WTC11 (cell line): ENCODE results near the gene HYAL1. TPM values are rescaled to one million over a fixed set of nuclear protein-coding genes. Genes with fewer than 3 reads are reported as not detected.

Experiments used
- AFF4 ChIP-seq: sonication (generic); formaldehyde crosslinking; IDR thresholded peaks from 2 replicates; pipeline ENCODE4 v1.8.1; 2023; ENCODE audit warnings: mild to moderate bottlenecking, missing genetic modification reagents, borderline replicate concordance
- CBFB ChIP-seq: sonication (generic); formaldehyde crosslinking; IDR thresholded peaks from 2 replicates; pipeline ENCODE4 v1.8.1; 2022; ENCODE audit warnings: mild to moderate bottlenecking, low read depth, missing genetic modification reagents
- CREB1 ChIP-seq: sonication (generic); formaldehyde crosslinking; IDR thresholded peaks from 2 replicates; pipeline ENCODE4 v1.8.0; 2023; ENCODE audit warnings: mild to moderate bottlenecking, missing genetic modification reagents
- EMX1 ChIP-seq: fragments of 250-450 bp; sonication (Bioruptor Pico); IDR thresholded peaks from 2 replicates; pipeline ENCODE4 v1.8.0; 2021; ENCODE audit warnings: mild to moderate bottlenecking
- ESRRA ChIP-seq: sonication (generic); formaldehyde crosslinking; IDR thresholded peaks from 2 replicates; pipeline ENCODE4 v1.8.1; 2022; ENCODE audit warnings: mild to moderate bottlenecking, missing genetic modification reagents, borderline replicate concordance
- IRF2 ChIP-seq: sonication (generic); formaldehyde crosslinking; IDR thresholded peaks from 2 replicates; pipeline ENCODE4 v1.8.0; 2022; ENCODE audit warnings: low read depth, missing genetic modification reagents, borderline replicate concordance
- JUN ChIP-seq: sonication (generic); formaldehyde crosslinking; IDR thresholded peaks from 2 replicates; pipeline ENCODE4 v1.8.0; 2023; ENCODE audit warnings: mild to moderate bottlenecking, missing genetic modification reagents
- NFE2L1 ChIP-seq: sonication (generic); formaldehyde crosslinking; IDR thresholded peaks from 2 replicates; pipeline ENCODE4 v1.8.1; 2023; ENCODE audit warnings: missing genetic modification reagents
- NR2C2 ChIP-seq: sonication (generic); formaldehyde crosslinking; IDR thresholded peaks from 2 replicates; pipeline ENCODE4 v1.8.0; 2022; ENCODE audit warnings: mild to moderate bottlenecking, missing genetic modification reagents
- PREB ChIP-seq: sonication (generic); formaldehyde crosslinking; IDR thresholded peaks from 2 replicates; pipeline ENCODE4 v1.8.1; 2022; ENCODE audit warnings: mild to moderate bottlenecking, missing genetic modification reagents, moderate library complexity, borderline replicate concordance
- USF2 ChIP-seq: sonication (generic); formaldehyde crosslinking; IDR thresholded peaks from 2 replicates; pipeline ENCODE4 v1.8.1; 2023; ENCODE audit warnings: mild to moderate bottlenecking, missing genetic modification reagents, moderate library complexity
- ZNF138 ChIP-seq: sonication (generic); formaldehyde crosslinking; conservative IDR thresholded peaks from 2 replicates; pipeline ENCODE4 v1.8.1; 2022; ENCODE audit warnings: mild to moderate bottlenecking, moderate library complexity, missing genetic modification reagents
- ZNF396 ChIP-seq: fragments of 250-450 bp; sonication (Bioruptor Pico); IDR thresholded peaks from 2 replicates; pipeline ENCODE4 v1.8.0; 2021; ENCODE audit warnings: mild to moderate bottlenecking, moderate library complexity, borderline replicate concordance
- ZNF416 ChIP-seq: fragments of 250-450 bp; sonication (Bioruptor Pico); IDR thresholded peaks from 2 replicates; pipeline ENCODE4 v1.9.0; 2021; ENCODE audit warnings: mild to moderate bottlenecking, inconsistent platforms
- ZNF425 ChIP-seq: fragments of 250-450 bp; sonication (Bioruptor Pico); conservative IDR thresholded peaks from 2 replicates; pipeline ENCODE4 v1.9.0; 2021; ENCODE audit warnings: mild to moderate bottlenecking
- total RNA-seq: library from RNA; stranded (reverse); gene quantifications from 3 replicates; pipeline ENCODE4 v1.2.3, GENCODE V29; 2021
- TF ChIP-seq, protein P1 (sequence below): sonication (generic); formaldehyde crosslinking; IDR thresholded peaks from 2 replicates; pipeline ENCODE4 v1.8.1; 2022; ENCODE audit warnings: low read depth, mild to moderate bottlenecking, moderate library complexity, missing genetic modification reagents, borderline replicate concordance
- TF ChIP-seq, protein P2 (sequence below): fragments of 250-450 bp; sonication (Bioruptor Pico); IDR thresholded peaks from 2 replicates; pipeline ENCODE4 v1.8.0; 2021; ENCODE audit warnings: mild to moderate bottlenecking
- TF ChIP-seq, protein P3 (sequence below): sonication (generic); formaldehyde crosslinking; IDR thresholded peaks from 2 replicates; pipeline ENCODE4 v1.8.0; 2023; ENCODE audit warnings: missing genetic modification reagents, mild to moderate bottlenecking, borderline replicate concordance
- TF ChIP-seq, protein P4 (sequence below): sonication (generic); formaldehyde crosslinking; IDR thresholded peaks from 2 replicates; pipeline ENCODE4 v1.8.0; 2022; ENCODE audit warnings: mild to moderate bottlenecking, missing genetic modification reagents

Gene HYAL1
- total RNA-seq, 1 experiment from 2014 or later, result 3.4 TPM

GRCh38 chr3:50292159-50293078, 11.0 kb downstream of the HYAL1 start, which contains the start of gene IFRD2 (continued):
- TF ChIP-seq ZNF416 (CRISPR knock-in tag) (no peak), CBFB (0 out of 2 replicates have a peak, but pooled peaks have one; percentile 87), IRF2 (CRISPR knock-in tag) (no peak), ZNF396 (CRISPR knock-in tag) (no peak), NR2C2 (CRISPR knock-in tag) (no peak), JUN (CRISPR knock-in tag) (no peak), ESRRA (CRISPR knock-in tag) (no peak), CREB1 (CRISPR knock-in tag) (no peak), ZNF138 (no peak), AFF4 (CRISPR knock-in tag) (no peak), PREB (CRISPR knock-in tag) (no peak), USF2 (CRISPR knock-in tag) (no peak), ZNF425 (CRISPR knock-in tag) (no peak), EMX1 (CRISPR knock-in tag) (no peak), NFE2L1 (peak; percentile 79; the same call in 1 of the 2 replicates)
- TF ChIP-seq, protein P1, sequence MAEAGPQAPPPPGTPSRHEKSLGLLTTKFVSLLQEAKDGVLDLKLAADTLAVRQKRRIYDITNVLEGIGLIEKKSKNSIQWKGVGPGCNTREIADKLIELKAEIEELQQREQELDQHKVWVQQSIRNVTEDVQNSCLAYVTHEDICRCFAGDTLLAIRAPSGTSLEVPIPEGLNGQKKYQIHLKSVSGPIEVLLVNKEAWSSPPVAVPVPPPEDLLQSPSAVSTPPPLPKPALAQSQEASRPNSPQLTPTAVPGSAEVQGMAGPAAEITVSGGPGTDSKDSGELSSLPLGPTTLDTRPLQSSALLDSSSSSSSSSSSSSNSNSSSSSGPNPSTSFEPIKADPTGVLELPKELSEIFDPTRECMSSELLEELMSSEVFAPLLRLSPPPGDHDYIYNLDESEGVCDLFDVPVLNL (CRISPR knock-in tag), result no peak
- TF ChIP-seq, protein P2, sequence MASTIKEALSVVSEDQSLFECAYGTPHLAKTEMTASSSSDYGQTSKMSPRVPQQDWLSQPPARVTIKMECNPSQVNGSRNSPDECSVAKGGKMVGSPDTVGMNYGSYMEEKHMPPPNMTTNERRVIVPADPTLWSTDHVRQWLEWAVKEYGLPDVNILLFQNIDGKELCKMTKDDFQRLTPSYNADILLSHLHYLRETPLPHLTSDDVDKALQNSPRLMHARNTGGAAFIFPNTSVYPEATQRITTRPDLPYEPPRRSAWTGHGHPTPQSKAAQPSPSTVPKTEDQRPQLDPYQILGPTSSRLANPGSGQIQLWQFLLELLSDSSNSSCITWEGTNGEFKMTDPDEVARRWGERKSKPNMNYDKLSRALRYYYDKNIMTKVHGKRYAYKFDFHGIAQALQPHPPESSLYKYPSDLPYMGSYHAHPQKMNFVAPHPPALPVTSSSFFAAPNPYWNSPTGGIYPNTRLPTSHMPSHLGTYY (CRISPR knock-in tag), result no peak
- TF ChIP-seq, protein P3, sequence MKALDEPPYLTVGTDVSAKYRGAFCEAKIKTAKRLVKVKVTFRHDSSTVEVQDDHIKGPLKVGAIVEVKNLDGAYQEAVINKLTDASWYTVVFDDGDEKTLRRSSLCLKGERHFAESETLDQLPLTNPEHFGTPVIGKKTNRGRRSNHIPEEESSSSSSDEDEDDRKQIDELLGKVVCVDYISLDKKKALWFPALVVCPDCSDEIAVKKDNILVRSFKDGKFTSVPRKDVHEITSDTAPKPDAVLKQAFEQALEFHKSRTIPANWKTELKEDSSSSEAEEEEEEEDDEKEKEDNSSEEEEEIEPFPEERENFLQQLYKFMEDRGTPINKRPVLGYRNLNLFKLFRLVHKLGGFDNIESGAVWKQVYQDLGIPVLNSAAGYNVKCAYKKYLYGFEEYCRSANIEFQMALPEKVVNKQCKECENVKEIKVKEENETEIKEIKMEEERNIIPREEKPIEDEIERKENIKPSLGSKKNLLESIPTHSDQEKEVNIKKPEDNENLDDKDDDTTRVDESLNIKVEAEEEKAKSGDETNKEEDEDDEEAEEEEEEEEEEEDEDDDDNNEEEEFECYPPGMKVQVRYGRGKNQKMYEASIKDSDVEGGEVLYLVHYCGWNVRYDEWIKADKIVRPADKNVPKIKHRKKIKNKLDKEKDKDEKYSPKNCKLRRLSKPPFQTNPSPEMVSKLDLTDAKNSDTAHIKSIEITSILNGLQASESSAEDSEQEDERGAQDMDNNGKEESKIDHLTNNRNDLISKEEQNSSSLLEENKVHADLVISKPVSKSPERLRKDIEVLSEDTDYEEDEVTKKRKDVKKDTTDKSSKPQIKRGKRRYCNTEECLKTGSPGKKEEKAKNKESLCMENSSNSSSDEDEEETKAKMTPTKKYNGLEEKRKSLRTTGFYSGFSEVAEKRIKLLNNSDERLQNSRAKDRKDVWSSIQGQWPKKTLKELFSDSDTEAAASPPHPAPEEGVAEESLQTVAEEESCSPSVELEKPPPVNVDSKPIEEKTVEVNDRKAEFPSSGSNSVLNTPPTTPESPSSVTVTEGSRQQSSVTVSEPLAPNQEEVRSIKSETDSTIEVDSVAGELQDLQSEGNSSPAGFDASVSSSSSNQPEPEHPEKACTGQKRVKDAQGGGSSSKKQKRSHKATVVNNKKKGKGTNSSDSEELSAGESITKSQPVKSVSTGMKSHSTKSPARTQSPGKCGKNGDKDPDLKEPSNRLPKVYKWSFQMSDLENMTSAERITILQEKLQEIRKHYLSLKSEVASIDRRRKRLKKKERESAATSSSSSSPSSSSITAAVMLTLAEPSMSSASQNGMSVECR (CRISPR knock-in tag), result no peak; the same call in 1 of the 2 replicates
- TF ChIP-seq, protein P4, sequence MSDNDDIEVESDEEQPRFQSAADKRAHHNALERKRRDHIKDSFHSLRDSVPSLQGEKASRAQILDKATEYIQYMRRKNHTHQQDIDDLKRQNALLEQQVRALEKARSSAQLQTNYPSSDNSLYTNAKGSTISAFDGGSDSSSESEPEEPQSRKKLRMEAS (CRISPR knock-in tag), result peak; percentile 81
